HepG2 (cell line): ENCODE data around the gene PHF21B. TPM values are rescaled to one million over a fixed set of nuclear protein-coding genes. Genes with fewer than 3 reads are reported as not detected.

Source experiments
- ATAC-seq: fragments of 200-7000 bp; cut with Tn5 transposase; 3 replicates; pipeline ENCODE4 v1.9.1; 2020; ENCODE audit warnings: mild to moderate bottlenecking, moderate library complexity
- BruUV-seq: library from RNA; stranded (reverse); fragments of 400-500 nt; replicated peaks from 2 replicates; lab custom pipeline; 2021; lab: Mats Ljungman, UMichigan
- CTCF ChIA-PET: fragments of 300-600 bp; formaldehyde crosslinking; extraction: SDS; loops from one replicate; lab custom pipeline; 2021; ENCODE audit warnings: low total read pairs, inconsistent platforms, low intra/inter-chr PET ratio; lab: Yijun Ruan, JAX
- POLR2A ChIA-PET: fragments of 350-600 bp; sonication (Branson Sonifier 250); formaldehyde crosslinking; loops from one replicate; lab custom pipeline; 2020; ENCODE audit warnings: antibody characterized with exemption, inconsistent platforms; lab: Yijun Ruan, JAX
- DNase-seq: peaks from one replicate; pipeline ENCODE4 v3.0.0-alpha.2; 2015; ENCODE audit warnings: low spot score
- FAIRE-seq: peaks from 3 replicates; lab custom pipeline; 2011; peaks lifted over from hg19 to GRCh38; lab: Jason Lieb, UNC
- H2AFZ ChIP-seq: one replicate; pipeline ENCODE4 v1.6.1; 2011; ENCODE audit warnings: low read length, inconsistent platforms
- H3K27ac ChIP-seq: fragments of 300-600 bp; 3 replicates; pipeline ENCODE4 v1.8.0; 2011; ENCODE audit warnings: mixed run types, mild to moderate bottlenecking, mixed read lengths, low read length, inconsistent platforms; ENCODE audit not compliant: insufficient read depth; ENCODE audit errors: extremely low read length
- H3K27me3 ChIP-seq, 2 experiments: fragments of 200-600 bp in 1 of 2; 2 replicates in 1 of 2; 3 replicates in 1 of 2; pipeline versions ENCODE4 v1.6.0 to v1.8.0; 2011; ENCODE audit warnings: low read length in 2 of 2, mild to moderate bottlenecking in 2 of 2, moderate library complexity in 2 of 2, inconsistent platforms in 1 of 2; ENCODE audit not compliant: insufficient read depth in 2 of 2, control insufficient read depth in 1 of 2
- H3K36me3 ChIP-seq, 2 experiments: fragments of 200-600 bp in 1 of 2; replicated peaks in 1 of 2; 2 replicates in 1 of 2; 3 replicates in 1 of 2; pipeline versions ENCODE4 v1.5.1 to v1.8.0; 2011; ENCODE audit warnings: low read length in 2 of 2, inconsistent platforms in 1 of 2; ENCODE audit not compliant: insufficient read depth in 2 of 2, control insufficient read depth in 1 of 2
- H3K4me1 ChIP-seq: 2 replicates; pipeline ENCODE4 v1.5.1; 2012; ENCODE audit warnings: low read length, inconsistent platforms; ENCODE audit not compliant: insufficient read depth
- H3K4me2 ChIP-seq: 2 replicates; pipeline ENCODE4 v1.6.0; 2011; ENCODE audit warnings: low read depth, low read length, inconsistent platforms
- H3K4me3 ChIP-seq, 3 experiments: fragments of 200-600 bp in 1 of 3; sonication (generic), shearing (Covaris generic) in 1 of 3; replicated peaks in 1 of 3; 2 replicates each; pipeline ENCODE4 v1.5.1; 2011 to 2016; ENCODE audit warnings: low read length in 3 of 3, inconsistent platforms in 2 of 3, low read depth in 2 of 3, mild to moderate bottlenecking in 2 of 3, control low read depth in 1 of 3, mixed read lengths in 1 of 3; ENCODE audit not compliant: insufficient read depth in 1 of 3
- H3K79me2 ChIP-seq: one replicate; pipeline ENCODE4 v1.6.1; 2011; ENCODE audit warnings: low read length, inconsistent platforms; ENCODE audit not compliant: insufficient read depth
- H3K9ac ChIP-seq: 2 replicates; pipeline ENCODE4 v1.6.0; 2011; ENCODE audit warnings: mild to moderate bottlenecking, low read depth, low read length, inconsistent platforms; ENCODE audit not compliant: insufficient read depth
- H3K9me3 ChIP-seq: 2 replicates; pipeline ENCODE4 v1.5.1; 2012; ENCODE audit warnings: mild to moderate bottlenecking, low read length
- H4K20me1 ChIP-seq: 2 replicates; pipeline ENCODE4 v1.6.0; 2011; ENCODE audit warnings: inconsistent platforms, mild to moderate bottlenecking, low read length, moderate library complexity; ENCODE audit not compliant: insufficient read depth
- AFF4 ChIP-seq: sonication (generic); formaldehyde crosslinking; IDR thresholded peaks from 2 replicates; pipeline ENCODE4 v1.4.0; 2020; ENCODE audit warnings: missing genetic modification reagents
- FOSL2 ChIP-seq: sonication (generic); formaldehyde crosslinking; IDR thresholded peaks from 2 replicates; pipeline ENCODE4 v1.4.0; 2020; ENCODE audit warnings: missing genetic modification reagents
- HNRNPK ChIP-seq: fragments of 200-400 bp; formaldehyde crosslinking; IDR thresholded peaks from 2 replicates; pipeline ENCODE4 v1.6.1; 2018; ENCODE audit warnings: low read length, low read depth, moderate library complexity, mild to moderate bottlenecking; ENCODE audit not compliant: poor library complexity, severe bottlenecking
- JUND ChIP-seq: sonication (generic); formaldehyde crosslinking; IDR thresholded peaks from 2 replicates; pipeline ENCODE4 v1.8.0; 2022; ENCODE audit warnings: mild to moderate bottlenecking, missing genetic modification reagents
- NONO ChIP-seq, 2 experiments: fragments of 450-650 bp in 1 of 2; sonication (generic) in 1 of 2; formaldehyde crosslinking in 1 of 2; IDR thresholded peaks in 1 of 2; conservative IDR thresholded peaks in 1 of 2; 2 replicates each; pipeline versions ENCODE4 v1.6.1 to v1.8.0; 2017 to 2022; ENCODE audit warnings: mild to moderate bottlenecking in 1 of 2, missing genetic modification reagents in 1 of 2, moderate library complexity in 1 of 2
- PITX1 ChIP-seq: sonication (generic); formaldehyde crosslinking; IDR thresholded peaks from 2 replicates; pipeline ENCODE4 v1.5.1; 2020; ENCODE audit warnings: mild to moderate bottlenecking, missing genetic modification reagents
- REST ChIP-seq, 2 experiments: IDR thresholded peaks; 2 replicates each; pipeline ENCODE4 v1.6.1; 2011 to 2012; ENCODE audit warnings: low read length in 2 of 2, borderline replicate concordance in 1 of 2, low read depth in 1 of 2, mild to moderate bottlenecking in 1 of 2, moderate library complexity in 1 of 2
- YEATS2 ChIP-seq: sonication (generic); formaldehyde crosslinking; IDR thresholded peaks from 2 replicates; pipeline ENCODE4 v1.4.0; 2020; ENCODE audit warnings: missing genetic modification reagents, borderline replicate concordance
- ZFP37 ChIP-seq: sonication (generic); formaldehyde crosslinking; IDR thresholded peaks from 2 replicates; pipeline ENCODE4 v1.4.0; 2020; ENCODE audit warnings: missing genetic modification reagents, borderline replicate concordance
- ZNF749 ChIP-seq: sonication (generic); formaldehyde crosslinking; IDR thresholded peaks from 2 replicates; pipeline ENCODE4 v1.8.0; 2022; ENCODE audit warnings: mild to moderate bottlenecking, missing genetic modification reagents, moderate library complexity, borderline replicate concordance
- WGBS: methylation state at CpG from one replicate; pipeline ENCODE4 v1.1.6; 2017; ENCODE audit warnings: low lambda C conversion rate; 5-methylcytosine and 5-hydroxymethylcytosine counted together
- in situ Hi-C: cut with HindIII; loops from 2 replicates; pipeline ENCODE4 v1.10.0; 2017; ENCODE audit warnings: low pct_unique_long_range_greater_than_20kb; ENCODE audit not compliant: extremely low pct_ligation_motif_present
- intact Hi-C: fragments of 100-400 bp; cut with micrococcal nuclease; formaldehyde crosslinking; loops from one replicate; pipeline ENCODE4 v1.10.0; 2022; ENCODE audit not compliant: unreplicated experiment
- polyA plus RNA-seq, 8 experiments: library from polyadenylated mRNA; depleted of rRNA in 3 of 8; stranded (reverse) in 7 of 8; unstranded in 1 of 8; fragments of >200 nt; fragmentation: Illumina TruSeq in 4 of 8; extraction: Trizol in 4 of 8; gene quantifications; 2 replicates each; pipeline versions ENCODE4 v1.2.1 to v1.2.3, GENCODE V29; 2011 to 2016; ENCODE audit warnings: low read depth in 4 of 8, missing spikeins in 1 of 8, mixed read lengths in 1 of 8; ENCODE audit not compliant: insufficient read depth in 1 of 8
- total RNA-seq, 5 experiments: library from RNA; depleted of rRNA; stranded (reverse); fragments of >200 nt; fragmentation: Illumina TruSeq; extraction: Trizol; gene quantifications; 2 replicates each; pipeline ENCODE4 v1.2.3, GENCODE V29; 2016; ENCODE audit warnings: low read depth in 1 of 5
- TF ChIP-seq, protein P1 (sequence below): sonication (generic); formaldehyde crosslinking; IDR thresholded peaks from 2 replicates; pipeline ENCODE4 v1.5.0; 2020; ENCODE audit warnings: mild to moderate bottlenecking, missing genetic modification reagents

The PHF21B gene
- total and polyA plus RNA-seq, 2 of the 13 experiments (the other 11 are each of a cell fraction or from before 2014, with no cell fraction given), result not detected

DNA sequence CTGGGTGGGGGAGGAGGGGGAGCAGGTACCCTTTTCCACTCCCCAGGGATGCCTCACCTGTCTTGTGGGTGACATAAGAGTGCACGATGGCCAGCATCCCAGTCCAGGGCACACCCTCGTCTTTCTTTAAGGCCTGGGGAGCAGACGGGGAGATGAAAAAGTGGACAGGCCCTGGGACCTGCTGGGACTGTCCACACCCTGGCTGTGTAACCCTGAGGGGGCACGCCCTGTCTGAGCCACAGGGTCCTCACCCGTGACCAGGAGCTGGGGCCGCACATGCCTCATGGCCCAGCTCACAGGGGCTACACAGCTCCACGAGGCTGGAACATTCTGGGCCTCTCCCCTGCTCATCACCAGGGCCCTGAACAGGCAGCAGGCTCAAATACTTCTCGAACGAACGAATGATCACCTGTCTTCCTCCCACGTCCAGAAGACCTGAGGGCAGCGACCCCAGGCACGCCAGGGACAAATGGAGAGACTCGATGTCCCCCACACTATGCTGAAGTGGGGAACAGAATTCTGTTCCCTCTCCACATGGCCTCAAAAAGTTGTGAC lies 123.9 kb downstream of the PHF21B start (continued):
- TF ChIP-seq YEATS2 (CRISPR knock-in tag) (no peak), REST (IDR thresholded peaks at IDR 0.05; ENCODE audit: borderline replicate concordance in 1 of 2, low read depth in 1 of 2, low read length in 2 of 2) (no peak)

GRCh38 chr22:44884968-44885805 lies 124.6 kb downstream of the PHF21B start:
- H3K79me2 ChIP-seq, result no peaks in the 10 kb centered on the region
- no peak overlapping the region for H3K4me2 ChIP-seq
- no peak overlapping the region for H3K4me3 ChIP-seq
- FAIRE-seq (no peak), DNase-seq (peak; percentile 18), ATAC-seq (peak; percentile 55)
- no peak overlapping the region for H3K27ac ChIP-seq
- in situ Hi-C loops (no loop called here), intact Hi-C loops (no loop called here)
- H3K9ac ChIP-seq, result no peak overlapping the region
- H3K9me3 ChIP-seq, result no peaks in the 10 kb centered on the region
- H2AFZ ChIP-seq, result no peak overlapping the region
- no peaks in the 10 kb centered on the region for H4K20me1 ChIP-seq
- ChIA-PET POLR2A (no interaction called here), CTCF (no interaction called here)
- 15% methylated on average over 9 of the region's 18 CpGs for WGBS
- no peaks in the 10 kb centered on the region for H3K36me3 ChIP-seq
- peaks cover 4 to 36% of the 10 kb centered on the region in 2 experiments; a peak in 3 of 5 replicates for H3K27me3 ChIP-seq
- BruUV-seq, result no TSS peak
- H3K4me1 ChIP-seq, result no peaks in the 10 kb centered on the region
- TF ChIP-seq FOSL2 (CRISPR knock-in tag) (peak; percentile 90), AFF4 (CRISPR knock-in tag) (no peak), PITX1 (no peak), ZFP37 (CRISPR knock-in tag) (no peak), JUND (0 out of 2 replicates have a peak, but pooled peaks have one; percentile 49), NONO (IDR thresholded peaks at IDR 0.05) (no peak), NONO (CRISPR knock-in tag; conservative IDR thresholded peaks at IDR 0.05) (no peak), ZNF749 (CRISPR knock-in tag) (no peak), HNRNPK (no peak)
- TF ChIP-seq, protein P1, sequence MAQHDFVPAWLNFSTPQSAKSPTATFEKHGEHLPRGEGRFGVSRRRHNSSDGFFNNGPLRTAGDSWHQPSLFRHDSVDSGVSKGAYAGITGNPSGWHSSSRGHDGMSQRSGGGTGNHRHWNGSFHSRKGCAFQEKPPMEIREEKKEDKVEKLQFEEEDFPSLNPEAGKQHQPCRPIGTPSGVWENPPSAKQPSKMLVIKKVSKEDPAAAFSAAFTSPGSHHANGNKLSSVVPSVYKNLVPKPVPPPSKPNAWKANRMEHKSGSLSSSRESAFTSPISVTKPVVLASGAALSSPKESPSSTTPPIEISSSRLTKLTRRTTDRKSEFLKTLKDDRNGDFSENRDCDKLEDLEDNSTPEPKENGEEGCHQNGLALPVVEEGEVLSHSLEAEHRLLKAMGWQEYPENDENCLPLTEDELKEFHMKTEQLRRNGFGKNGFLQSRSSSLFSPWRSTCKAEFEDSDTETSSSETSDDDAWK (CRISPR knock-in tag), result no peak
